GM12873 (cell line): ENCODE data around the gene JAZF1.

Experiments used
- CTCF ChIP-seq: IDR thresholded peaks from 2 replicates; pipeline ENCODE4 v1.5.1; 2012; ENCODE audit warnings: low read depth, mild to moderate bottlenecking, moderate library complexity, low read length, control low read depth; ENCODE audit not compliant: insufficient read depth; ENCODE audit errors: missing control alignments

JAZF1 gene

DNA sequence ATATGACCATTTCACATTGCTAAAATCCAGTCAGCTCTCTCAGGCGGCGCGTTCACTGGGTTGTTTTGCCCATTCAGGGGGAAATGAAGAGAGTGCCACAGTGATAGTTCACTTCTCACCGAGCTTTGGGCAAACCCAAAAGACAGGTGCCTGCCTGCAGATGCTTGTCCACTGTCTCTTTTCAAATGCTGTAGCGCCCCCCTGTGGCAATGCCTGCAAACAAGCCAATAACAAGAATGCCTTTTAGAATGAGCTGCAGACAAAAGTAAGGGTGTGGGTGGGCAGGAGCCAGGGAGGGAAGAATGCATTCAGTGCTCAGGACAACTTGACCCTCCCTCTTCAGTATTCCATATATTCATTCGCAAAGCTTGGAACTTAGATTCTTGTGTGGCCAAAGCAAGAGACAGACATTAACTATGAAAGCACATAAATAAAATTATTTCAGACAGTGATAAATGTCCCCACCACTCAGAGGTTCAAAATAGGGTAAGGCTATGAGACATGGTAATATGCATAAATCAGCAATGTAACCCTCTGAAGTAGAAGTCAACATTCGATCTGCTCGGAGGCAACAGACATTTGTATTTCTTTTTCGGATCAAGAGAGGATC lies 86.9 kb downstream of the JAZF1 start:
- TF ChIP-seq CTCF, result peak; percentile 63

GRCh38 chr7:28091190-28091589 lies 89.4 kb downstream of the JAZF1 start:
- TF ChIP-seq CTCF, result no peak

DNA sequence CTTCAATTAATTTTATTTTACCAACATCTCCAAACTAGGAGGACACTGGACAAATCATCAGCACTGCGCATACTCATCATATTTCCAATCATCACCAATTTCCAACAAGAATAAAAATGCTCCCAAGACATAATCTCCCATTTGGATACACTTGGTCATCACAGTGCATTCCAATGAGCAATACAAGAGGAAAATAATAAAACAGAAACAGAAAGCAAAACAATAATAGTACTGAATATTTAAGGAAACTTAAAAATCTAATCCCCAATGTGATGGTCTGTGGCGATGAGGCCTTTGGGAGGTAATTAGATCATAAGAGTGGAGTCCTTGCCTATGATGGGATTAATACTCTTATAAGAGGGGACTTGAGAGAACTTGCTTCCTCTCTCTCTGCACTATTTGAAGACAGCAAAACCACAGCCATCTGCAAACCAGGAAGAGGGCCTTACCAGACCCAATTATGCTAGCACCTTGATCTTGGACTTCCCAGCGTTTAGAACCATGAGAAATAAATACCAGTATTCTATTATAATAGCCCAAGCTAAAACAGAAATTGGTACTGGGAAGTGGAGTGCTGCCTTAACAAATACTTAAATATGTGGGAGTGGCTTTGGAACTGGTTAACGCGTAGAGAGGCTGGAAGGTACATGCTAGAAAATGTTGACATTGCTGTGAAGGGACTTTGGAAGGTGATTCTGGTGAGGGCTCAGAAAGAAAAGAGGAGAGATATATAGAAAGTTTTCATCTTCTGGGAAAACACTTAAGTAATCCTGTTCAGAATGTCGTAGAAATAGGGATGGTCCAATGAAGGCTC lies 91.5 kb downstream of the JAZF1 start:
- TF ChIP-seq CTCF, result no peak

DNA sequence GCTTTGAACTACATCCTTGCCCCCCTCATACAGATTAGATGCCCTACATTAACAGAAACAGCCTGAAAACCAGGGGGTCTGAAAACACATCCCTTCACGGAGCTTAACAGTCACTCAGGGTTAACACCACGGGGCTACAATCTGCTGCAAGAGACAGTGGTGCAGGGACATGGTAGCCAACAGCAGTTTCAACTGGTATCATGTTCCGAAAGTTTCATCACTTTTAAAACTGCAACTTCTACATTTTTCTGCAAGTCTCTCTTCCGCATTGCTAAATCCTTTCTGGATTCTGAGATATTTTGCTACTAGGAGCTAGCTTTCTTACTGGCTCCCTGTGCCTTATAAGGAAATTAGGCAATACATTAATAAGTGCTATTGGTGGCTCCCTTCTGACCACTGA lies 92.6 kb downstream of the JAZF1 start:
- TF ChIP-seq CTCF, result no peak

GRCh38 chr7:28086198-28086597 lies 94.4 kb downstream of the JAZF1 start:
- no peak for TF ChIP-seq CTCF

DNA sequence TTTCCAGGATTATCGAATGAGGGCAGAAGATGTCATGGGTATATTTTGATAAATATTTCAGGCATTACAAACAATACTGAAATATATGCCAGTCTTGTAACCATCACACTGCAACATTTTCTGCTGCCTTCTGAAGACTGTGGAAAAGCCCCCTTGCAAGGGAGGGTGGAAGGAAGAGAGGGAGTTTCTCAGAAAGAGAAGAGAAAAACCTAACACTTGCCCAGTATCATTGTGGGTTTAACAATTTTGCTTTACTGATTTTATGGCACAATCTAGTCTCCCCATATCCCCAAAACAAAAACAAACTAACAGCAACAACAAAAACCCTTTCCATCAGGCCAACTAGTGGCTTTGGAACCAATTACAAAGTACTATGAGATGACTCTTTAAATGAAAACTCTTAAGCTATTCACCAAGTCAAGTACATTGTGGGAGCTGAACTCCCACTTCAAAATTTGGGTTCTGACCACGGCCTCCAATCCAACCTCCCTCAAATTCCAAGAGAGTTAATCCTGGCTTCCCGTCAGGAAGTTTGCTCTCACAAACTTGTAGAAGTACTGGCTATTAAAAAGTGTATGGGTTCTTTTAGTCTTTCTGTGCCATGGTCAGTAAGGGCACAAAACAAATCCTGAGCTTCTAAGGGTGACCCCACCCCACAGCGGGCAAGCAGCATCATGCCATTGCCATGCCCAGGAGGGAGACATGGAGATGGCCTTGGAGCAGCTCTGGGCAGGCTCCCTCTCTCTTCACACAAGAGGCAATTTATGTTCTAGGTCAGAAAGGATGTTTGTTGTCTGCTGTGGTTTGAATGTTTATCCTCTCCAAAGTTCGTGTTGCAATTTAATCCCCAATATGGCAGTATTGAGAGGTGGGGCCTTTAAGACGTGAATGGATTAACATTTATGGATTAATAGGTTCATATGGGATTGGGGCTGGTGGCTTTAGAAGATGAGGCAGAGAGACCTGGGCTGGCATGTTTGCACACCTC lies 96.3 kb downstream of the JAZF1 start:
- no peak for TF ChIP-seq CTCF
